CD8-positive, alpha-beta memory T cell (primary cell): ENCODE results near the gene HACD4. TPM values are rescaled to one million over a fixed set of nuclear protein-coding genes. Genes with fewer than 3 reads are reported as not detected.

ENCODE experiments used
- CTCF ChIA-PET: fragments of 350-600 bp; sonication (Branson Sonifier 250); formaldehyde crosslinking; loops from one replicate; lab custom pipeline; 2021; ENCODE audit warnings: antibody characterized with exemption; lab: Charles Lee
- POLR2A ChIA-PET: fragments of 350-600 bp; sonication (Branson Sonifier 250); formaldehyde crosslinking; loops from one replicate; lab custom pipeline; 2021; ENCODE audit warnings: antibody characterized with exemption; lab: Charles Lee
- DNase-seq, 5 donors: peaks; one replicate each; pipeline versions ENCODE4 v3.0.0 to v3.0.0-alpha.2; 2020 to 2022; ENCODE audit warnings: mixed read lengths in 1 of 5
- H3K27ac ChIP-seq: one replicate; pipeline ENCODE4 v1.7.0; 2013; ENCODE audit warnings: low read depth, mild to moderate bottlenecking, low read length, moderate library complexity
- H3K27me3 ChIP-seq: 2 replicates; pipeline ENCODE4 v1.7.0; 2013; ENCODE audit warnings: low read length, mild to moderate bottlenecking; ENCODE audit not compliant: insufficient read depth, poor library complexity, severe bottlenecking
- H3K36me3 ChIP-seq: 2 replicates; pipeline ENCODE4 v1.7.0; 2013; ENCODE audit warnings: mild to moderate bottlenecking, low read length, moderate library complexity; ENCODE audit not compliant: insufficient read depth
- H3K4me1 ChIP-seq: 2 replicates; pipeline ENCODE4 v1.7.0; 2013; ENCODE audit warnings: mild to moderate bottlenecking, low read length, moderate library complexity; ENCODE audit not compliant: insufficient read depth
- H3K4me3 ChIP-seq: 2 replicates; pipeline ENCODE4 v1.7.0; 2013; ENCODE audit warnings: mild to moderate bottlenecking, low read length
- H3K9me3 ChIP-seq: 2 replicates; pipeline ENCODE4 v1.7.0; 2013; ENCODE audit warnings: mild to moderate bottlenecking, low read length
- H3K27ac Mint-ChIP-seq, 8 donors: one replicate each; pipeline ENCODE4 v1.8.0; 2020 to 2021; ENCODE audit warnings: mixed read lengths in 8 of 8, mild to moderate bottlenecking in 6 of 8, inconsistent platforms in 3 of 8, moderate library complexity in 3 of 8
- H3K27me3 Mint-ChIP-seq, 2 donors: one replicate each; pipeline ENCODE4 v1.8.0; 2020 to 2021; ENCODE audit warnings: mixed read lengths in 2 of 2, mild to moderate bottlenecking in 1 of 2, moderate library complexity in 1 of 2
- H3K36me3 Mint-ChIP-seq, 3 donors: one replicate each; pipeline ENCODE4 v1.8.0; 2020 to 2021; ENCODE audit warnings: mixed read lengths in 3 of 3, inconsistent platforms in 1 of 3, mild to moderate bottlenecking in 1 of 3
- H3K4me1 Mint-ChIP-seq, 3 donors: one replicate each; pipeline ENCODE4 v1.8.0; 2020 to 2021; ENCODE audit warnings: mixed read lengths in 3 of 3, inconsistent platforms in 1 of 3, mild to moderate bottlenecking in 1 of 3
- H3K4me3 Mint-ChIP-seq, 7 donors: one replicate each; pipeline ENCODE4 v1.8.0; 2020 to 2021; ENCODE audit warnings: mixed read lengths in 7 of 7, mild to moderate bottlenecking in 6 of 7, moderate library complexity in 4 of 7, inconsistent platforms in 2 of 7
- H3K9me3 Mint-ChIP-seq, 5 donors: one replicate each; pipeline ENCODE4 v1.8.0; 2020 to 2022; ENCODE audit warnings: mixed read lengths in 5 of 5, mild to moderate bottlenecking in 3 of 5, moderate library complexity in 2 of 5, inconsistent platforms in 1 of 5
- polyA plus RNA-seq: library from polyadenylated mRNA; unstranded; fragments of 300-500 nt; fragmentation: Illumina TruSeq; gene quantifications from one replicate; pipeline ENCODE4 v1.2.3, GENCODE V29; 2021
- total RNA-seq, 2 experiments: library from RNA; stranded (reverse); gene quantifications; one replicate each; pipeline ENCODE4 v1.2.3, GENCODE V29; 2021

The HACD4 gene
- total and polyA plus RNA-seq, 3 experiments from 2014 or later: 4.4 to 8.3 (median 4.4) TPM

DNA sequence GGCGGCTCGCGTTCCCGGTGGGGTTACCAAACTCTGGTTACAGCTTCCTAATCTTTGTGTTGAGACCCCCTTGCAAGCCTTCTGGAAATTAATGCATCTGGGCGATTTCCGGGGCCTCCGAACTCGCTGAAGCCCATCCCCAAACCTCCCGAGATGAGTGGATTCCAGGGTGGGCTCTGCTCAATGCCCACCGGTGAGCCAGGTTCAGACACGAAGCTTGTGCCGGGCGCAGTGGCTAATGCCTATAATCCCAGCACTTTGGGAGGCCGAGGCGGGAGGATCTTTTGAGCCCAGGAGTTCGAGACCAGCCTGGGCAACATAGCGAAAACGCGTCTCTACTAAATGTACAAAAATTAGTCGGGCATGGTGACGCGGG lies 356 bp upstream of the HACD4 start:
- peak overlapping the region; percentile 68 for H3K27ac ChIP-seq
- peaks cover 0 to 1% of the 10 kb centered on the region in 2 donors for H3K27me3 Mint-ChIP-seq
- H3K9me3 Mint-ChIP-seq: no peaks in the 10 kb centered on the region
- H3K36me3 ChIP-seq: no peaks in the 10 kb centered on the region
- H3K4me1 Mint-ChIP-seq: peaks cover 26 to 28% (median 26%) of the 10 kb centered on the region in 3 donors
- H3K9me3 ChIP-seq: no peaks in the 10 kb centered on the region
- no peaks in the 10 kb centered on the region for H3K27me3 ChIP-seq
- peak overlapping the region in 3 of 7 donors; percentile 75 to 84 (median 82) for H3K4me3 Mint-ChIP-seq
- ChIA-PET POLR2A (interaction anchor here (1.0 to 1.1 kb wide), 3 partner anchors 30 to 410 kb away, joined by 3 to 8 read pairs (median 3); partner anchors contain the start of gene MLLT3), CTCF (interaction anchor here (0.8 to 2.1 kb wide), 5 partner anchors 11 to 407 kb away, joined by 3 to 6 read pairs (median 4); no protein-coding TSS in a partner anchor)
- peaks cover 39% of the 10 kb centered on the region for H3K4me1 ChIP-seq
- H3K36me3 Mint-ChIP-seq: peaks cover 4 to 16% (median 6%) of the 10 kb centered on the region in 3 donors
- DNase-seq: no peak
- H3K4me3 ChIP-seq: peak overlapping the region; percentile 78
- peak overlapping the region in 6 of 8 donors; percentile 44 to 90 (median 72) for H3K27ac Mint-ChIP-seq

- no peaks in the 10 kb centered on the region for H3K36me3 ChIP-seq
- peaks cover 39% of the 10 kb centered on the region for H3K4me1 ChIP-seq
- H3K4me3 ChIP-seq: peak overlapping the region; percentile 78
- peak overlapping the region; percentile 68 for H3K27ac ChIP-seq
- Mint-ChIP-seq H3K9me3 (no peaks in the 10 kb centered on the region), H3K36me3 (peaks cover 12 to 29% (median 17%) of the 10 kb centered on the region in 3 donors), H3K4me1 (peaks cover 37 to 41% (median 39%) of the 10 kb centered on the region in 3 donors), H3K27ac (no peak overlapping the region), H3K27me3 (no peaks in the 10 kb centered on the region), H3K4me3 (no peak overlapping the region)
- ChIA-PET POLR2A (interaction anchor here (0.6 to 1.2 kb wide), 4 partner anchors 12 to 66 kb away, joined by 3 to 8 read pairs (median 4); no protein-coding TSS in a partner anchor), CTCF (interaction anchor here (0.7 to 2.1 kb wide), 8 partner anchors 10 to 678 kb away, joined by 3 to 6 read pairs (median 4); no protein-coding TSS in a partner anchor)
- H3K9me3 ChIP-seq: no peaks in the 10 kb centered on the region
- no peaks in the 10 kb centered on the region for H3K27me3 ChIP-seq
- peak in 2 of 5 donors; percentile 24 to 26 for DNase-seq
Measured at GRCh38 chr9:21030389-21031035, 928 bp downstream of the HACD4 start.

DNA sequence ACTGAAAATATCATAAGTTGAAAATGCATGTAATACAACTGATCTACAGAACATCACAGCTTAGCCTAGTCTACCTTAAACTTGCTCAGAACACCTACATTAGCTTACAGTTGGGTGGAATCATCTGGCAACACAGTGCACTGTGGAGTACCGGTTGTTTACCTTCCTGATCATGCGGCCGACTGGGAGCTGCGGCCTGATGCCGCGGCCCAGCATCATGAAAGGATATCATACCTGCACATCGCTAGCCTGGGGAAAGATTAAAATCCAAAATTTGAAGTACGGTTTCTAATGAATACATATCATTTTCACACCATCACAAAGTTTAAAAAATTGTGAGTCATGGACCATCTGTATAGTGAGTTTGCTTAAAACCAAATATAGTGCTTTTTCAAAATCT lies 1.8 kb downstream of the HACD4 start:
- Mint-ChIP-seq H3K4me3 (no peak overlapping the region), H3K4me1 (peaks cover 40 to 46% (median 44%) of the 10 kb centered on the region in 3 donors), H3K36me3 (peaks cover 12 to 32% (median 17%) of the 10 kb centered on the region in 3 donors), H3K27ac (no peak overlapping the region), H3K27me3 (no peaks in the 10 kb centered on the region), H3K9me3 (no peaks in the 10 kb centered on the region)
- no peak for DNase-seq
- Histone ChIP-seq H3K27ac (no peak overlapping the region), H3K9me3 (no peaks in the 10 kb centered on the region), H3K4me1 (peaks cover 39% of the 10 kb centered on the region), H3K27me3 (no peaks in the 10 kb centered on the region), H3K36me3 (no peaks in the 10 kb centered on the region), H3K4me3 (no peak overlapping the region)
- POLR2A ChIA-PET: no interaction called here
- CTCF ChIA-PET: no interaction called here

GRCh38 chr9:21028466-21028865 lies 3.0 kb downstream of the HACD4 start:
- CTCF ChIA-PET: no interaction called here
- H3K4me3 Mint-ChIP-seq: peak overlapping the region in 1 of 7 donors; percentile 34
- Histone ChIP-seq H3K9me3 (no peaks in the 10 kb centered on the region), H3K4me3 (no peak overlapping the region), H3K36me3 (no peaks in the 10 kb centered on the region), H3K27me3 (no peaks in the 10 kb centered on the region), H3K4me1 (peaks cover 39% of the 10 kb centered on the region), H3K27ac (no peak overlapping the region)
- H3K4me1 Mint-ChIP-seq: peaks cover 44 to 56% (median 52%) of the 10 kb centered on the region in 3 donors
- H3K9me3 Mint-ChIP-seq: no peaks in the 10 kb centered on the region
- peaks cover 14 to 42% (median 25%) of the 10 kb centered on the region in 3 donors for H3K36me3 Mint-ChIP-seq
- DNase-seq: no peak
- H3K27me3 Mint-ChIP-seq: no peaks in the 10 kb centered on the region
- POLR2A ChIA-PET: interaction anchor here (1.1 kb wide), 1 partner anchor 35 kb away, joined by 4 read pairs; no protein-coding TSS in a partner anchor
- peak overlapping the region in 4 of 8 donors; percentile 50 to 86 (median 62) for H3K27ac Mint-ChIP-seq

- H3K9me3 Mint-ChIP-seq: peaks cover 0 to 3% (median 0%) of the 10 kb centered on the region in 5 donors
- Histone ChIP-seq H3K36me3 (no peaks in the 10 kb centered on the region), H3K4me3 (no peak overlapping the region), H3K9me3 (no peaks in the 10 kb centered on the region), H3K27ac (no peak overlapping the region), H3K27me3 (no peaks in the 10 kb centered on the region), H3K4me1 (peaks cover 33% of the 10 kb centered on the region)
- peaks cover 37 to 50% (median 42%) of the 10 kb centered on the region in 3 donors for H3K4me1 Mint-ChIP-seq
- no peaks in the 10 kb centered on the region for H3K27me3 Mint-ChIP-seq
- H3K27ac Mint-ChIP-seq: peak overlapping the region in 4 of 8 donors; percentile 2 to 17 (median 4)
- ChIA-PET POLR2A (no interaction called here), CTCF (interaction anchor here (1.0 to 1.2 kb wide), 2 partner anchors 9 to 84 kb away, joined by 3 read pairs; no protein-coding TSS in a partner anchor)
- H3K4me3 Mint-ChIP-seq: peak overlapping the region in 1 of 7 donors; percentile 27
- no peak for DNase-seq
- H3K36me3 Mint-ChIP-seq: peaks cover 19 to 47% (median 28%) of the 10 kb centered on the region in 3 donors
Measured at GRCh38 chr9:21027295-21027694, 4.1 kb downstream of the HACD4 start.

- Mint-ChIP-seq H3K27me3 (no peaks in the 10 kb centered on the region), H3K36me3 (peaks cover 25 to 69% (median 38%) of the 10 kb centered on the region in 3 donors), H3K4me1 (peaks cover 57 to 72% (median 67%) of the 10 kb centered on the region in 3 donors), H3K4me3 (peak overlapping the region in 1 of 7 donors; percentile 27), H3K27ac (peak overlapping the region in 2 of 8 donors; percentile 27 to 48), H3K9me3 (peaks cover 0 to 3% (median 0%) of the 10 kb centered on the region in 5 donors)
- POLR2A ChIA-PET: no interaction called here
- Histone ChIP-seq H3K27me3 (no peaks in the 10 kb centered on the region), H3K36me3 (no peaks in the 10 kb centered on the region), H3K9me3 (no peaks in the 10 kb centered on the region), H3K4me1 (peaks cover 3% of the 10 kb centered on the region), H3K4me3 (no peak overlapping the region), H3K27ac (no peak overlapping the region)
- CTCF ChIA-PET: interaction anchor here (0.7 to 0.9 kb wide), 2 partner anchors 13 to 488 kb away, joined by 3 read pairs; no protein-coding TSS in a partner anchor
- DNase-seq: no peak
Measured at GRCh38 chr9:21023861-21024260, 7.6 kb downstream of the HACD4 start.

- no peak overlapping the region for H3K27ac ChIP-seq
- no peaks in the 10 kb centered on the region for H3K4me1 ChIP-seq
- Mint-ChIP-seq H3K27me3 (no peaks in the 10 kb centered on the region), H3K36me3 (peaks cover 30 to 75% (median 40%) of the 10 kb centered on the region in 3 donors), H3K4me3 (no peak overlapping the region), H3K4me1 (peaks cover 26 to 60% (median 47%) of the 10 kb centered on the region in 3 donors), H3K27ac (peak overlapping the region in 2 of 8 donors; percentile 8 to 34), H3K9me3 (peaks cover 0 to 3% (median 0%) of the 10 kb centered on the region in 5 donors)
- no peaks in the 10 kb centered on the region for H3K9me3 ChIP-seq
- H3K36me3 ChIP-seq: no peaks in the 10 kb centered on the region
- ChIA-PET CTCF (interaction anchor here (1.6 kb wide), 1 partner anchor 13 kb away, joined by 3 read pairs; the partner anchor contains the start of gene HACD4), POLR2A (no interaction called here)
- no peaks in the 10 kb centered on the region for H3K27me3 ChIP-seq
- no peak overlapping the region for H3K4me3 ChIP-seq
- no peak for DNase-seq
Measured at GRCh38 chr9:21018177-21018576, 13.3 kb downstream of the HACD4 start.
